C4-2B (cell line): ENCODE results near the gene ABCC6.

Experiments used
- CTCF ChIP-seq: fragments of 450-650 bp; conservative IDR thresholded peaks from 2 replicates; pipeline ENCODE4 v1.5.1; 2017; ENCODE audit warnings: mild to moderate bottlenecking
- ZFX ChIP-seq: fragments of 450-650 bp; IDR thresholded peaks from 2 replicates; pipeline ENCODE4 v1.6.1; 2017

DNA sequence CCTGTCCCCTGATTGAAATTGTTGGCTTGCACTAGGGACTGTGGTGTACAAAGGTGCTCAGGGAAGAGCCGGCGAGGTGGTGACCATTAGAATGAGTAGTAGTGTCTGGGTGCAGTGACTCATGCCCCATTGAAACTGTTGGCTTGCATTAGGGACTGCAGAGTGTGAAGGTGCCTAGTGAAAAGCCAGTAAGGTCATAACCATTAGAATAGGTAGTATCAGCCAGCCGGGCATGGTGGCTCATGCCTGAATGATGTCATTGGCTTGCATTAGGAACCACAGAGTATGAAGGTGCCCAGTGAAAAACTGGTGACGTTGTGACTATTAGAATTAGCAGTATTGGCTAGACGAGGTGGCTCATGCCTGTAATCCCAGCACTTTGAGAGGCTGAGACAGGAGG is 78.9 kb downstream of the ABCC6 start:
- TF ChIP-seq CTCF (no peak), ZFX (no peak)
